GM12878 (cell line): ENCODE data around the gene FANCF.

Source experiments
- BACH1 ChIP-seq: fragments of 450-650 bp; IDR thresholded peaks from 2 replicates; pipeline ENCODE4 v1.6.1; 2017; ENCODE audit warnings: mild to moderate bottlenecking, borderline replicate concordance
- BHLHE40 ChIP-seq, 2 experiments: fragments of 450-650 bp in 1 of 2; IDR thresholded peaks; 2 replicates each; pipeline ENCODE4 v1.6.1; 2011 to 2017; ENCODE audit warnings: low read depth in 2 of 2, borderline replicate concordance in 1 of 2, improper control_type of control experiment in 1 of 2, low read length in 1 of 2, mild to moderate bottlenecking in 1 of 2
- HDAC6 ChIP-seq: fragments of 200-600 bp; sonication (generic); IDR thresholded peaks from one replicate; pipeline ENCODE4 v1.8.0; 2017; ENCODE audit warnings: antibody characterized with exemption; ENCODE audit not compliant: unreplicated experiment
- MYC ChIP-seq: IDR thresholded peaks from 2 replicates; pipeline ENCODE4 v1.6.1; 2011; ENCODE audit warnings: mild to moderate bottlenecking, low read length, moderate library complexity, inconsistent platforms; ENCODE audit not compliant: insufficient read depth, insufficient replicate concordance, insufficient read length, severe bottlenecking
- POLR2A ChIP-seq: IDR thresholded peaks from 2 replicates; pipeline ENCODE4 v1.6.1; 2011; ENCODE audit warnings: low read depth, mild to moderate bottlenecking, low read length
- POLR2AphosphoS5 ChIP-seq: IDR thresholded peaks from 2 replicates; pipeline ENCODE4 v1.6.1; 2011; ENCODE audit warnings: mild to moderate bottlenecking, low read length, inconsistent platforms
- RCOR1 ChIP-seq: conservative IDR thresholded peaks from 2 replicates; pipeline ENCODE4 v1.6.1; 2012; ENCODE audit warnings: low read depth, low read length, improper control_type of control experiment
- TF ChIP-seq, protein P1 (sequence below), 3 experiments: IDR thresholded peaks in 2 of 3; conservative IDR thresholded peaks in 1 of 3; 2 replicates each; pipeline ENCODE4 v1.5.1; 2011; ENCODE audit warnings: low read depth in 3 of 3, low read length in 3 of 3, mild to moderate bottlenecking in 3 of 3, control low read depth in 2 of 3, moderate library complexity in 2 of 3, inconsistent platforms in 1 of 3, mixed read lengths in 1 of 3; ENCODE audit not compliant: control insufficient read depth in 2 of 3, insufficient read depth in 1 of 3; ENCODE audit errors: extremely low read depth in 1 of 3

DNA sequence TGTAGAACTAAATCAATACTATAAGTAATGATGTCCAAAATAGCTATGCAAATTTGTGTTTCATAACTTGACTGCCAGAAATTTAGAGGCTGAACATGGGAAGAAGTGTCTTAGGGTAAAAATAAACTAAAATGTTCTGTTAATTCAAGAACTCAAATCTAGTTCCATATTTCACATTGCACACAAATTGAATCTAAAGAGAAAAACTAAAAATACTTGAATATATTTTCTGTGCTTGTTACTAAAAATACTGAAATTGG lies 43.5 kb downstream of the FANCF start:
- TF ChIP-seq, protein P1, sequence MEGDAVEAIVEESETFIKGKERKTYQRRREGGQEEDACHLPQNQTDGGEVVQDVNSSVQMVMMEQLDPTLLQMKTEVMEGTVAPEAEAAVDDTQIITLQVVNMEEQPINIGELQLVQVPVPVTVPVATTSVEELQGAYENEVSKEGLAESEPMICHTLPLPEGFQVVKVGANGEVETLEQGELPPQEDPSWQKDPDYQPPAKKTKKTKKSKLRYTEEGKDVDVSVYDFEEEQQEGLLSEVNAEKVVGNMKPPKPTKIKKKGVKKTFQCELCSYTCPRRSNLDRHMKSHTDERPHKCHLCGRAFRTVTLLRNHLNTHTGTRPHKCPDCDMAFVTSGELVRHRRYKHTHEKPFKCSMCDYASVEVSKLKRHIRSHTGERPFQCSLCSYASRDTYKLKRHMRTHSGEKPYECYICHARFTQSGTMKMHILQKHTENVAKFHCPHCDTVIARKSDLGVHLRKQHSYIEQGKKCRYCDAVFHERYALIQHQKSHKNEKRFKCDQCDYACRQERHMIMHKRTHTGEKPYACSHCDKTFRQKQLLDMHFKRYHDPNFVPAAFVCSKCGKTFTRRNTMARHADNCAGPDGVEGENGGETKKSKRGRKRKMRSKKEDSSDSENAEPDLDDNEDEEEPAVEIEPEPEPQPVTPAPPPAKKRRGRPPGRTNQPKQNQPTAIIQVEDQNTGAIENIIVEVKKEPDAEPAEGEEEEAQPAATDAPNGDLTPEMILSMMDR (IDR thresholded peaks at IDR 0.05 in 2 of 3, conservative IDR thresholded peaks at IDR 0.05 in 1 of 3; ENCODE audit: control insufficient read depth in 2 of 3, extremely low read depth in 1 of 3, insufficient read depth in 1 of 3, low read depth in 3 of 3, low read length in 3 of 3): no peak
- no peak for TF ChIP-seq BACH1
- no peak for TF ChIP-seq BHLHE40 (IDR thresholded peaks at IDR 0.05; ENCODE audit: borderline replicate concordance in 1 of 2, low read depth in 2 of 2, low read length in 1 of 2)
- TF ChIP-seq HDAC6: no peak
- no peak for TF ChIP-seq POLR2AphosphoS5
- no peak for TF ChIP-seq POLR2A
- TF ChIP-seq MYC: no peak
- no peak for TF ChIP-seq RCOR1
